Germinal center (tissue), 1 donor: ENCODE results near the gene SEMA3B.
"Not testable (repeated sequence)": the region's sequence is repeated elsewhere in the genome, so short reads cannot be mapped to it uniquely, and the experiment has no call there.

Experiments
- DNase-seq: peaks from one replicate; pipeline ENCODE4 v3.0.0; 2012; ENCODE audit warnings: mixed read lengths, low spot score

Gene SEMA3B

GRCh38 chr3:50237754-50238548 is 31.0 kb upstream of the SEMA3B start:
- peak; percentile 88 for DNase-seq

DNA sequence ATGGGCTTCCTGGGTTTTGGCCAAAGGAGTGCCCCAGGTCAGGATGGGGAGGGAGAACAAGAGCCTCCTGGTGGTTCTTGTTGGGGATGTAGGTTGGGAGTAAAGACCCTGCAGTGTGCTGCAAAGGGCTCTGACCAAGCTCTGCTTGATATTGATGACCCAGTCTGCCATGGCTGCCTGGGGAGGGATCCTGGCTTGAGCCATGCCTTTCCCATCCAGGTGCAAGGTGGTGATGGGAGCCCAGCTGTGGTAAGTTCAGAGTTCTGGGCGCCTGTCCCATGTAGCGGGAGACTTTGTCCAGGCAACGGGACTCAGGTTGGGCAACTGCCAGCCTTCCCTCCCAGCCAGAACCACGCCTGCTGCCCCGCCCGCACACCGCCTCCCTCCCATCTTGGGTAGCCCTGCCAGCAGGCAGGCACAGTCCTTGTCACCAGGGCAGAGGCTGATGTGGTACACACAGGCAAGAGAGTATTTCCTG is 30.4 kb upstream of the SEMA3B start:
- DNase-seq = no peak

DNA sequence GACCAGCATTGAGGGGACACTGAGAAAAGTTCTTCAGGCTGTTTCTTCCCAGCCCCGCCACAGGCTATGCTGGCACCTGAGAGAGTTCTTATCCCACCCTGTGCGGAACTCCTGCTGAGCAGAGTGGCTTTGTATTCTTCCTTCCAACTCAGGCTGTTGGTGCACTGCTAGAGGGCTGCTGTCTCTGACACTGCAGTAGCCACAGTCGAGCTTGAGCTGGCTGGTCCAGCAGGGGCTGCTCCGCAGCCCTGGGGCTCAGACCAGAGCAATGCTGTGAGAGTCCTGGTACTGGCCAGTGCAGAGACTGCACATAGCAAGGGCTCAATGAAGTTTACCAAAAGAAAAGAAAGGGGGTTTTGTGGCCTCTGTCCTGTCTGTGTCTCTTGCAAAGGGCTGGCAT is 29.3 kb upstream of the SEMA3B start:
- DNase-seq = no peak

GRCh38 chr3:50241163-50241562 is 27.8 kb upstream of the SEMA3B start:
- DNase-seq = no peak

DNA sequence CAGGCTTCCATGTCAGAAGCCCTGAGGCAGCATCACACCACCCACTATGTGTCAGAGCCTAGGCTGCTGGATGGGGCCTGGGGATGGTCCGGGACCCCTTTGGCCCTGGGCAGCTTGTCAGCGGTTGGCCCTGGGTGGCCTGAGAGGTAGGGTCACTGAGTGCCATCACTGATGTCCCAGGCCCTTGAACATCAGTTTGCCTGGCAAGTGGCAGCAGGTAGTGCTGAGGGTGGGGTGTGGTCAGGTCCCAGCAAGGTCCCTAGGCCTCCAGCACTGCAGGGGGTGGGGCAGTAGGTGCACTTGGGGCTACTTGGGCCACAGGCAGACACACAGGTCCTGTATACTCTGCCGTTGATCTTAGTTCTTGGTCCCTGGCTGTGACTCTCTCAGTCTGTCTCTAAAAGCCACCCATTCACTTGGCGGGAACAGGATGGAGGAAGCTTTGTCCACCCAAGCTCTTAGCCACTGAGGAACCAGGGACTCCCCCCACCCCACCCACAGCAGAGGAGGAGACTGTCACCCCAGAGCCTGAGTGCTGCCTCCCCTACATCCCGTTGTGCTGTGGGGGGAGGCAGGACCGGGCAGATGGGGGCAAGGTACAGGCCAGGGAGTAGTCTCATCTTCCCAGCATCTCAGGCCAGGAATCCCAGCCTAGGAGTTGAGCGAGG is 27.1 kb upstream of the SEMA3B start:
- no peak for DNase-seq

DNA sequence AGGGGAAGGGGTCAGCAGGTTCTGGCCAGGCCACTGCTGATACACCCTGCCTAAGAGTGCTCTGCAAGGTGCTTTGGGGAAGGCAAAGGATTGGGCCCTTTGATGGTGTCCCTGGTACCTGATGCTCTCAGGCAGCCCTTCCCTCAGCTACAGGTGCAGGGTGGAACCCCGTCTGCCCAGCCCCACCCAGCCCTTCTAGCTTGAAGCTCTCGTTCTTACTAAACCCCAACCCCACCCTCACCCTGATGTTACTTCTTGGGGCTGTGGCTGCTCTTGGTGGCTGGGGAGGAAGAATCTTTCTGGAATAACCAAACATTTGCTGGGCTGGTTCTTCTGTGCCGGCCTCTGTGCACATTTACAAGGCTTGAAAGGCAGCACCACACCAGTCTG is 26.6 kb upstream of the SEMA3B start:
- no peak for DNase-seq

DNA sequence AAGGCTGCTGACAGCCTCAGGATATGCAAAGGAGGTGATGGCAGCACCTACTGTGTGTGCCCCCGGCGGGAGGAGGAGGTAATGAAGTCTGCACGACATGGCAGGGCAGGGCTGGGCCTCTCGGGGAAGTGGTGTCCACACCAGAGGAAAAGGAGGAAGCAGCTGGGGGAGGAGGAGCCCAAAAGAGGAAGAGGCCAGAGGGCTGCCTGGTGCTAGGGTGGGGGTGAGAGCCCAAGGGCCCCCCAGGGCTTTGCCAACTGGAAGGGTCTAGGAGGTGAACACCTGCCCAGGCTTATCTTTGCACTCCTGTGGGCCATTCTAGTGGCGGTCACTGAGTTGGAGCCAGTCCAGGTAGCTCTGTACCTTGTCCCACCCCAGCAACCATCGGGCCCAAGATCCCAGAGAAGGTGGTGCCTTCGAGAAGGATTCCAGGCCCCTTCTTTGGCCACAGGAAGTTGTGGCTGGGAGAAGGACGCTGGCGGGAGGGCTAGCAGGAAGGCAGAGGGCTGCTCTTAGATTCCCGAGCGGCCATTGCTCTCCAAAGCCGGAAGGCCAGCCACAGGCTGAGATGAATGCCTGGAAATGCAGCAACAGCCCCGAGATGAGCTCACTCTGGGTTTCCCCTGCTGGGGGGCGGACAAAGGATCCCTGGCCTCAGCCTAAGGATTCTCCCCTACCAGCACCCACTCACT is 25.9 kb upstream of the SEMA3B start:
- DNase-seq = peak; percentile 79

DNA sequence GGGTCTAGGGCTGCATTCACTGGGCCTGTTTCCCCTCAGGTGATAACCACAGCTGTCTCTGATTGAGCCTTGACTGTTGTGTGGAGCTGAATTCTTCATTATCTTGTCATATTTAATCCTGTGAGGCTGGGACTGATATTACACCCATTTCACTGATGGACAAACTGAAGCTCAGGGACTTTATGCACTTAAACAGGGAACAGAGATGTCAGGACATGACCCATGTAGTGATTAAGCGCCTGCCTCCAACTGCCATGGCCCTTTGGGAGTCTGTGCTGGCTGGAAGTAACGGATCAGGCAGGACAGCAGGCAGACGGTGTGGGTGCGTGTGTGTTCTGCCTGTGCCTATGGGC is 25.4 kb upstream of the SEMA3B start:
- DNase-seq = no peak

- DNase-seq = not testable (repeated sequence)
Observed at GRCh38 chr3:50244813-50245212, 24.1 kb upstream of the SEMA3B start.

DNA sequence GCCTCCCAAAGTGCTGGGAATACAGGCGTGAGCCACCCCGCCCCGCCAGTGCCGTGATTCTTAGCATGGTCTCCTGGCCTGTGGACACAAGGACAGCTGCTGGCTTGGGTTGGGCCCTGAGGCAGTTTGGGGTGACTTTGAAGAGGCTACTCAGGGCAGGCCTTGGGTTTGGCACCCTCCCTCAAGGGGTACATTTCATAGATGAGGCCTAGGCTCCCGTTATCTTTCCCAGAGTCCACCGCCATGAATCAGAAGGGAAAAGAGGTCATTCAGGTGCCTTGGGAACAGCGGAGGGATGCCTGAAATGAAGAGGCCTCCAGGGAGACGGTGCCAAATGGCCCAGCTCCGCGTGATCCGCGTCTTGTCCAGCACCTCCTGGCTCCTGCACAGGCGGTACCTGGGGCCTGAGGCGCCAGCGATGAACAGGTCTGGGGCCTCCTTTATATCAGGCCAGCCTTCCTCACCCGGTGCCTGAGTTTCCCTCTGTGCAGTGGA is 23.6 kb upstream of the SEMA3B start:
- no peak for DNase-seq

GRCh38 chr3:50245831-50246516 is 23.0 kb upstream of the SEMA3B start:
- peak; percentile 82 for DNase-seq

DNA sequence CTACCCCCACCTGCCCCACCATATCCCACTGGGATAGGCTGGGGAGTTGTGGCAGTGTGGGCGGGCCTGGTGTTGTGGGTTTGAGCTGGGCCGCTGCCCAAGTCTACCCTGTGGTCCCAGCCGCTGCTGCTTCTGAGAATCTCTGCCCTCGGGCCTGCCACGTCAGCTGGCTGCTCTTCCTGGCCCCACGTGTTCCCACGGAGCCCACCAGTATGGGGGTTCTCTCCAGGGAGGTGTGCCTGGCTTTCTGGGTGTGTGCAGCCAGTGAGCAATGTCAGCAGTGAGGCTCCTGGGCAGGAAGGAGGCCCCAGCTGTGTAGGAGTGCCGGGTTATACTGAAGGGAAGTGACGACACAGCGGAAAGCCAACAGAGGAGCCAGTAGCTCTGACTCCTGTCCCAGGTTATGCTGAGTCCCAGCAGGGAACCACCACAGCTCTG is 22.4 kb upstream of the SEMA3B start:
- no peak for DNase-seq

GRCh38 chr3:50248387-50248786 is 20.6 kb upstream of the SEMA3B start:
- DNase-seq = no peak

GRCh38 chr3:50249457-50249856 is 19.5 kb upstream of the SEMA3B start:
- no peak for DNase-seq

DNA sequence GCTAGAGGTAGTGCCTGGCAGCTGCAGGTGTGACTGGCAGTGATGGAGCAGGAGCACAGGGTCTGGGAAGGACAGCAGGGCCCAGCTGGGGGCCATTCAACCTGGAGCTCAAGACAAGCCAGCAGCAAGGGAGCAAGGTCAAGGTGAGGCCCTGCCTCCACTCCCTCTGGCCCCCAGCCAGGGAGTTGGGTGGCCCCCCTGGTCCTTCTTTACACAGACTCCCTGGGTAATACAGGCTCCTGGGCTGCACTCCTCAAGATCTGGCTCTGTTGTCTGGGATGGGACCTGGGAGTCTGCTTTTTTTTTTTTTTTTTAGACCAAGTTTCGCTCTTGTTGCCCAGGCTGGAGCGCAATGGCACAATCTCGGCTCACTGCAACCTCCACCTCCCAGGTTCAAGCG is 18.4 kb upstream of the SEMA3B start:
- DNase-seq = no peak

- no peak for DNase-seq
Observed at GRCh38 chr3:50251220-50251619, 17.7 kb upstream of the SEMA3B start.

DNA sequence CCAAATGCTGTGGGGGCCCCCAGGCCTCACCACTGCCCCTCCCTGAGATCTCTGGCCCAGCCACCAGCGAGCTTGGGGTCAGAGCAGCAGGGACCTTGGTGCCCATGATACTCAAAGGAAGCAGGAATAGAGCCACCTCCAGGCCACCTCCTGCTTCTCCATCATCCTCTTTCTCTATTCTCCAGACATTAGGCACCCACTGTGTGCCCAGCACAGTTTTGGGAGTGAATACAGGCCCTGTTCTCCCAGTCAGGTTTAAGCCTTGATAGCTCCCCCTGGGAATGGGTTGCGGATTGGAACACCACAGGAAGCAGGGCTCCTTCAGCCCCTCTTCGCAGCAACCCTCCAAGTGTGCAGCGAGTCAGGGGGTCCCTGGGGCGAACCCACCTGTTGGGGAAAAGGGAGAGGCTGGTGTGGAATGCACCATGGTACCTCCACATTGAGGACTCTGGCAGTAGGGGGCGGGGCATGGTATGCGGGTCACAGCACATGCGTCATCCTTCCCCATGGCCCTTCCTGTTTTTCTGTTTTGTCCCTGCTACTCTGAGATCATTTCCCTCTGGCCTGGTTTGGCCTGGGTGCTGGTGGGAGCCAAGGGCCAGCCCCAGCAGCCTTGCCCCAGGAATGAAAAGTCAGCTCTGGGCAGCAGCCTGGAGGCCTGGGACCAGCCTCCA is 14.2 kb upstream of the SEMA3B start:
- DNase-seq = no peak

DNA sequence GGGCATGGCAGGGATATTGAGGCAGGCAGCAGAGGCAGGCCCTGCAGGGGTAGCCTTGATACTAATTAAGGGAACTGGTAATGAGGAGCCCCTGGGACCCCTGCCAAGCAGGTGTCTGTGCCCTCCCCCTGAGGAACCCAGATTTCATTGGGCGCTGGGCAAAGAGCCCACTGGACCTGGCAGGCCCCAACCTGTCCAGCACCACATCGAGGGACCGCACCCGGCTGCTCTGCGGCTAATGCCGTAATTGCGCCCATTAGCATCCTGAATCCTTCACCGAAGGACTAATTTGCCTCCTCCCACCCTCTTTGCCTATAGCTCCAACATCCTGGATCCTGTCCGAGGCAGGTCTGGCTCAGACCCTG is 13.7 kb upstream of the SEMA3B start:
- DNase-seq = no peak

DNA sequence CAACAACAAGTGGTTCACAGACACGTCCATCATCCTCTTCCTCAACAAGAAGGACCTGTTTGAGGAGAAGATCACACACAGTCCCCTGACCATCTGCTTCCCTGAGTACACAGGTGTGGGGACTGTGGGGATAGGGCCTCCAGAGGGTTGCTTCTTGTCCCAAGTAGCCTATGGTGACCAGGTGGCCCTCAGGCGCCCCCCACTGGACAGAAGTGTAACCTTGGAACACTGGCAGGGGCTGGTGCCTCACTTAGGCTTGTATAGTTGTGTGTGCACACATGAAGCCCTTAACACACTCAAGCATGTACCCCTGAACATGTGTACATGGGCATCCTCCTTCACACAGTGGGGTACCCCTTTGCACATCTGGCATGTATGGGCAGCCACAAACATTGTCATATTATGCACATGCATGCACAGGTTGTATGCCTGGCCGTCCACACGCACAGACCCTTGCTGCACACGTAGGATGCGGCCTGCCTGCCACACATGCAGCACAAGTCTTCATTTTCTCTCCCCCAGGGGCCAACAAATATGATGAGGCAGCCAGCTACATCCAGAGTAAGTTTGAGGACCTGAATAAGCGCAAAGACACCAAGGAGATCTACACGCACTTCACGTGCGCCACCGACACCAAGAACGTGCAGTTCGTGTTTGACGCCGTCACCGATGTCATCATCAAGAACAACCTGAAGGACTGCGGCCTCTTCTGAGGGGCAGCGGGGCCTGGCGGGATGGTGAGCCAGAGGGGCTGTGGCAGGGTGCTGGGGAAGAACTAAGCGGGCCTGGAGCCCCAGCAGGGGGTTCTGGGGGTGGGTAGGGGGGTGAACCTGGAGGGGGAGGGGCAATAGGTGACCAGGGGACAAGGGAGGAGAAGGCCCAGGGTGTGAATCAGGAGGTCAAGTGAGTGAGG is 11.7 kb upstream of the SEMA3B start:
- no peak for DNase-seq

- DNase-seq = no peak
Observed at GRCh38 chr3:50258029-50258680, 10.8 kb upstream of the SEMA3B start.
